Measurements from ENCODE around the gene UBIAD1.
A peak's percentile ranks its signal among the peaks of the same experiment; 100 is the strongest.

The UBIAD1 gene

GRCh38 chr1:11311816-11312755 is 39.1 kb downstream of the UBIAD1 start:
- no peak for DNase-seq (ENCODE audit: low read depth in 2 of 2)

GRCh38 chr1:11314959-11315358 is 42.0 kb downstream of the UBIAD1 start:
- DNase-seq (ENCODE audit: low read depth in 2 of 2) = no peak

GRCh38 chr1:11316701-11317100 is 43.7 kb downstream of the UBIAD1 start:
- no peak for DNase-seq (ENCODE audit: low read depth in 2 of 2)

- DNase-seq (ENCODE audit: low read depth in 2 of 2) = no peak
Observed at GRCh38 chr1:11318982-11319381, 46.0 kb downstream of the UBIAD1 start.

DNA sequence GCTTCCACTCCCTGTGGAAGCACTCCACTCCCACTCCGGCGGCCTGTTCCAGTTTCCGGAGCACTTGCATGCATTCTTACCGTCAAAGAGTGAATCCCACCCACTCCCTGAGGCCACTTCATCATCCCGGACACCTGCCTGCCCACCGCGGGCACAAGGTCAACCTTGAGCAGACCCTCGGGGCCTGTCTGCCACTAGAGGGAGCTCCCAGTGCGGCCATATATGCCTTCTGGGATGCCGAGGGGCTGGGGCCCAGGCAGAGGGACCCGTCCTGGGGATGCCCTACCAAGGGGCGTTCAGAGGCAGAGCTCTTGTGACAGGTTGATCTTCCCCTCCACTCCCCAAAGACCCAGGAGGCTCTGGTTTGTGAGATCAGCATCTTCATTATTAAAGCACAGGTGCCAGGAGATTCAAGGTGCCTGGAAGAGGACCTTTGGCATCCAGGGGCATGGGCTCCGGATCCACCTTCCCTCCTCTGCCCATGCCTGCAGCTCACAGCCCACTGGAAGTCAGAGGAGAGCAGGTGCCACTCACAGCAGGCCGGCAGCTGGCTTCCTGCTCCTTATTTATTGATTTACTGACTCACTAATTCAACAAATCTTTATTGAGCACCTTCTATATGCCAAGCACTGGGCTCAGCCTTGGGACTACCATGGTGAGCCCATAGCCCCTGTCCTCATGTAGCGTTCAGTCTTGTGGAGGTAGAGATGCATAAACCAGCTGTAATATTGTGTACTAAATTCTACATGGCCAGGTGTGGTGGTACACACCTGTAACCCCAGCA is 47.3 kb downstream of the UBIAD1 start:
- peak in 1 of 2 donors; percentile 13 for DNase-seq (ENCODE audit: low read depth in 2 of 2)

DNA sequence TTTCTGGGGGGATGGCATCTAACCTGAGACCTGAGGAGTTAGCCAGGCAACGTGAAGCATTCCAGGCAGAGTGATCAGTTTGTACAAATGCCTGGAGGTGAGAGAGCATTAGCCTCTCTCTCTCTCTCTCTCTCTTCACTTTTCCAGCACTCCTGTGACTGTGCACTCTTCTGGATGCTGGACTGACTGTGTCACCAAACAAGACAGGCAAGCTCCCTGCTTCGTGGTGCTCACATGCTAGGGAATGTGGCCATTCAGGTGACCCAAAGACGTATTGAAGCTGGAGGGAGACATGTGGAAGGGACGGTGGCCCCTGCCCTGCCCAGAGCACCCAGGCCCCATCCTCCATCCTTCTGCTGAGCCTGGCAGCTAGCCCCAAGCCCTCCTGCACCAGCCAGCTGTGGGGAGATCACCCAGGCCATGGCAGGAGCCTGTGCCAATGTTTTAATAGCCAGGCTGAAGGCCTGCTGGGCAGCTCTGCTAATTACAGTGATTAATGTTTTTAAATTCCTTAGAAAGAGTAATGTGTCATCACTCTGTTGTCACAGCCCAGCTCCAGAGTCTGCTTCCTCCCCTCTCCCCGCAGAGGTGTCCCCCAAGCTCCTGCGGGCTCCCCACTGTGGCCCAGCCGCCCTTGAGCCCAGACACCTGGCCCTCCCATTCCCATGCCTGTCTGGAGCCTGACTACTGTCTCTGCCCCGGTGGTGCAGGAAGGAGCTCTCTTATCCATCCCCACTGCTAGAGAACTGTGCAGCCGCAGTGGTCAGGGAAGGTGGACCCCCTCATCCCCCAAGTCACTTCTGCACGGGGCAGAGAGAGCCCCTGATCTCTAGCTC is 48.9 kb downstream of the UBIAD1 start:
- no peak for DNase-seq (ENCODE audit: low read depth in 2 of 2)

DNA sequence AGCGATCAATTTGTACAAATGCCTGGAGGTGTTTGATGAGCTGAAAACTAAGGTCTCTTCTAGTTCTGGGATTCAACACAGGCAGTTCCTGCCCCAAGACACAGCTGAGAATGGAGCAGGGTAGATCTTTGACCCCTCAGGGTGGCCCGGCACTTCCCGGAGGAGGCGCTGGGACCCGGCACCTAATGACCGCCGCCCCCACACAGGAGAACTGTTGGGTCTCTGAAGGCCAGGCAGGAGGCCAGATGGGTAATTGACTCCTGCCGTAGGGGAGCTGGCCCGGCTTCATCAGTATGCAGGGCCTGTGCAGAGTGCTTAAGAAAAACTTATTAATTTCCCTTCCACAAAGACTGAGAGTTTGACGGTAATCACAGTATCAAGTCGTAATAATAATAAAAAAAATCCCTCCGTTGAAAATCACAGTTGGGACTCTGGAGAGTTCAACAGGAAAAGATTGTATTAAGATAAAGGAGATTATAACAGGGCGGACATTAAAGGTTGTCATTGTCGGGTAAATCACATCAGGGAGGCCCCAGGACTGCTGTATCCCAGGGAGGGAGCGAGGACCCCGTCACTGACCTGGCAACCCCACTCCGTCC is 51.7 kb downstream of the UBIAD1 start:
- DNase-seq (ENCODE audit: low read depth in 2 of 2) = no peak

DNA sequence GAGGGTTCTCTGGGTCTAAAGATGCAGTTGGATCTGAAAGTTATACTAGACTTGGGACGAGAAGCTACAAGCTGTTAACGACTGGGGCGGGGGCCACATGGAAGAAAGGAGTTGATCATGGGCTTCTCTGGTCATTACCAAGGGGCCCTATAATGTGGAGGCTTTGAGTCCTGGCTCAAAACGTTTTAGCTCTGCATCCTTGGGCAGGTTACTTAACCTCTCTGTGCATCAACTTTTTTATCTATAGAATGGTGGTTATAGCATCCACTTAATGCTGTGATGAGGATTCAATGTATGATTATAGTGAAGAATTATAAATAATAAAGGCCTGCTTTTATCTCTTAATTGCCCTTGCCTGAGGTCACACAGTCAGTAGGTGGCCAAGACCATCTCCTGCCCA is 53.1 kb downstream of the UBIAD1 start:
- DNase-seq (ENCODE audit: low read depth in 2 of 2) = no peak

- no peak for DNase-seq (ENCODE audit: low read depth in 2 of 2)
Observed at GRCh38 chr1:11328444-11328843, 55.4 kb downstream of the UBIAD1 start.

DNA sequence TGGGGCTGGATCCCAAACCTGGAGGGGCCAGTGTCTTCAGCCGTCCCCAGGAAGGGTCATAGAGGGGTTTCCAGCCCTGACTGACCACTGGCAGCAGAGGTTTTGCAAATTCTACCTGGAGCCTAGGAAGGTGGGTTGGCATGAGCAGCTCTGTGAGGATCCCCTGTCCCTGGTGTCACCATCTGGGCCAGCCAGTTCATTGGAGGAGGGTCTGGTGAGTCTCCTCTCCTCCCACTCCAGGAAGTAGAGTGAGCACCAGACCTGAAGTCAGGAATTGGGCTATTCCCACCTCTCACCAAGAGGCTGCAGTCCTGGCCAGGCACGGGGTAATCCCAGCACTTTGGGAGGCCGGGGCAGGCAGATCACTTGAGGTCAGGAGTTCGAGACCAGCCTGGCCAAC is 57.4 kb downstream of the UBIAD1 start:
- no peak for DNase-seq (ENCODE audit: low read depth in 2 of 2)

- DNase-seq (ENCODE audit: low read depth in 2 of 2) = no peak
Observed at GRCh38 chr1:11331036-11331944, 58.3 kb downstream of the UBIAD1 start.

GRCh38 chr1:11331945-11332546 is 59.0 kb downstream of the UBIAD1 start:
- no peak for DNase-seq (ENCODE audit: low read depth in 2 of 2)

DNA sequence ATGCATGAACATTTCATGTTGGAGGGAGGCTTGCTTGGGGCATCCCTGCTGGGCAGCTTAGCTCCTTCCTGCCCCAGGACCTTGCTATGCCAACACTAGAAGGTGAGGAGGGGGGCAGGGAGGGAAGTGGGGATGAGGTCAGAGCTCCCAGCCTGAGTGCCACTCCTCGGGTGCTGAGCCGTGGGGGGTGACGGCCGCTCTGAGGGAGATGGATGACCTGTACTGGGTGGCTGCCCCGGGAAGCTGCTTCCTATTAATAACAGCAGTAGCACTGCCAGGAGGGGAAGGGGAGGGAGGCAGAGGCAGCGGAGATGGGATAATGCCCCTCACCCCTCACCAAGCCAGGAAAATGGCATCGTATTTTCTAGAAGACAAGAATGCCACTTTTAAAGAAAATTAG is 60.6 kb downstream of the UBIAD1 start:
- no peak for DNase-seq (ENCODE audit: low read depth in 2 of 2)

- no peak for DNase-seq (ENCODE audit: low read depth in 2 of 2)
Observed at GRCh38 chr1:11334261-11334804, 61.3 kb downstream of the UBIAD1 start.

GRCh38 chr1:11334821-11335220 is 61.8 kb downstream of the UBIAD1 start:
- no peak for DNase-seq (ENCODE audit: low read depth in 2 of 2)

GRCh38 chr1:11335417-11336056 is 62.5 kb downstream of the UBIAD1 start:
- DNase-seq (ENCODE audit: low read depth in 2 of 2) = peak in 1 of 2 donors; percentile 2

DNA sequence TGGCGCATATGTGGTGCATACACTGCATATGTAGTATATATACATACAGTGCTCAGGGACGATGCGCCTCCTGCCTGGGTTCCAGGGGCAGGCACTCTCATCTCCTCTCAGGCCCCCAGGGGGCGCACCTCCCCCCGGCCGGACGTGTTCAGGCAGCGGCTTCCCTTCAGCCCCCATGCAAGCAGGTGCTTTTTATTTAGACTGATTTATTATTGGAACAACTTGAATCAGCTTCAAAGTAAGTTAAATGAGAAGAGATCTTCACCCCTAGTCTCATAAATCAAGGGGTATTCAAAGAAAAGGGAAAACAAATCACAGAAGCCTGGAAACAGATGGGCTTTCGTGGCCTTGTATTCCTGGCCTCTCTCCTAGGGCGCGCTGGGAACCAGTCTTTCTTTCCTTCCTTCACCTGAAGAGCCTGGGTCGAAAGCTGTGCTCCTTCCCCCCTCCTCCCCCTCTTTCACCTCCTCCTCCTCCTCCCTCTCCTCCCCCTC is 64.6 kb downstream of the UBIAD1 start:
- DNase-seq (ENCODE audit: low read depth in 2 of 2) = peak; percentile 29 to 55

Measured in stimulated activated CD8-positive, alpha-beta memory T cell treated with anti-CD3 and anti-CD28 coated beads, Interleukin-7, amount 100 ng/mL, for 1 hour (primary cell).